ENCODE results near the gene MYO19.

MYO19 gene, protein sequence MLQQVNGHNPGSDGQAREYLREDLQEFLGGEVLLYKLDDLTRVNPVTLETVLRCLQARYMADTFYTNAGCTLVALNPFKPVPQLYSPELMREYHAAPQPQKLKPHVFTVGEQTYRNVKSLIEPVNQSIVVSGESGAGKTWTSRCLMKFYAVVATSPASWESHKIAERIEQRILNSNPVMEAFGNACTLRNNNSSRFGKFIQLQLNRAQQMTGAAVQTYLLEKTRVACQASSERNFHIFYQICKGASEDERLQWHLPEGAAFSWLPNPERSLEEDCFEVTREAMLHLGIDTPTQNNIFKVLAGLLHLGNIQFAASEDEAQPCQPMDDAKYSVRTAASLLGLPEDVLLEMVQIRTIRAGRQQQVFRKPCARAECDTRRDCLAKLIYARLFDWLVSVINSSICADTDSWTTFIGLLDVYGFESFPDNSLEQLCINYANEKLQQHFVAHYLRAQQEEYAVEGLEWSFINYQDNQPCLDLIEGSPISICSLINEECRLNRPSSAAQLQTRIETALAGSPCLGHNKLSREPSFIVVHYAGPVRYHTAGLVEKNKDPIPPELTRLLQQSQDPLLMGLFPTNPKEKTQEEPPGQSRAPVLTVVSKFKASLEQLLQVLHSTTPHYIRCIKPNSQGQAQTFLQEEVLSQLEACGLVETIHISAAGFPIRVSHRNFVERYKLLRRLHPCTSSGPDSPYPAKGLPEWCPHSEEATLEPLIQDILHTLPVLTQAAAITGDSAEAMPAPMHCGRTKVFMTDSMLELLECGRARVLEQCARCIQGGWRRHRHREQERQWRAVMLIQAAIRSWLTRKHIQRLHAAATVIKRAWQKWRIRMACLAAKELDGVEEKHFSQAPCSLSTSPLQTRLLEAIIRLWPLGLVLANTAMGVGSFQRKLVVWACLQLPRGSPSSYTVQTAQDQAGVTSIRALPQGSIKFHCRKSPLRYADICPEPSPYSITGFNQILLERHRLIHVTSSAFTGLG

DNA sequence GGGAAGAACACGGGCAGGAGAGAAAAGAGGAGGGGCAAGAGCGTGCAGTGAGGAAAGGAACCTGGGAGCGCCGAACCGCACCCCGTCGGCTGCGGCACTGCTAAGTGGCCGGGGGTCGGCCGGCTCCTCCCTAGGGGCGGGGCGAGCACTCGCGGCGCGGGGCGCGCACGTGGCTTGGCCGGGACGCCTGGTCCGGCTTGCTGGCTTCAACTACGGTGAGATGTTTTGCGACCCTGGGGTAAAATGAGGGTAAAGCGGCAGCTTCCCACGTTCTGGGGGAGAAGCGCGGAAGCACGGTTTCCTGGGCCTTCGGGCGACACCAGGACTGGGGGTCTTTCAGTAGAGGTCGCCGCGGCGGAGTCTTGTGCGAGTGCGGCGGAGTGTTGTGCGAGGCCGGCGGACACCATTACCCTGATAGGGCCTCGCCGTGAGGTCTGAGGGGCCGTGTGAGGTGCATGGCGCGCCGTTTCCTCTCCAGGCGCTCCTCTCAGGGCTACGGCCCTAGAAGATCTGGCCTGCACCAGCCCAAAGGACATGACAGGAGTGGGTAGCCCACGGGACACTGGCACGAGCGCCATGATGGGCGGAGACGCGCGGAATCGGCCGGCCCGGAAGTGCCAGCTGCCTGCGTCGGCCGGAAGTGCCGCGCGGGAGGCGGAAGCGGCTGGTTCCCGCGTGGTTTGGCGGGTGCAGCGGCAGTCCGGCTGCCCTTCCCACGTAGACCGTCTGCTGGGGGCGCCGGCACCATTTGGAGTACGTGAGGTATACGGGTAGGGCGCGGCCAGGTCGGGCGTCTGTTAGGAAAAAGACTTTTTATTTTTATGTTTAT, at the start of gene MYO19, which contains the start of gene PIGW:
MYO19 (minus strand) TSS at position 29 of the 829 bp plus-strand sequence. CDS start 2,330 bp downstream, outside the sequence.
PIGW (plus strand) TSS at position 148 of the 829 bp plus-strand sequence. CDS start 2,115 bp downstream, outside the sequence.
- peak in 1 of 2 experiments; percentile 32 for DNase-seq

DNA sequence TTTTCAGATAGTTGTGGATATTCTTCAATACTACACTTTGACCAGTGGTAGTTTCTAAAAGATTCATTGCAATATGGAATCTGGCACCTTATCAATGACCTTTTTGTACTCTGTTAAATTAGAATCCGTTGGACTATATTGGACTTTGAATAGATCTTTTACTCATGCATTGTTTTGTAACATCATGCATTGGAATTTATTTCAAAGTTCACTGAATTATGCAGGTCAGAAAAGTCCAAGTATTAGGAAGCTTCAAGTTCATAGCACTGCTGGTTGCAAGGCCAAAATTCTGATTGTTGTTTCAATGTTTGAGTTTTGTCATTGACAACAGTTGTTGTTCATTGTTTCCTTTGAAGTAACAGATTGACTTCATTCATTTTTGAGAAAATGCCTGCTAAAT, 49.1 kb upstream of the MYO19 start:
- DNase-seq: no peak

DNA sequence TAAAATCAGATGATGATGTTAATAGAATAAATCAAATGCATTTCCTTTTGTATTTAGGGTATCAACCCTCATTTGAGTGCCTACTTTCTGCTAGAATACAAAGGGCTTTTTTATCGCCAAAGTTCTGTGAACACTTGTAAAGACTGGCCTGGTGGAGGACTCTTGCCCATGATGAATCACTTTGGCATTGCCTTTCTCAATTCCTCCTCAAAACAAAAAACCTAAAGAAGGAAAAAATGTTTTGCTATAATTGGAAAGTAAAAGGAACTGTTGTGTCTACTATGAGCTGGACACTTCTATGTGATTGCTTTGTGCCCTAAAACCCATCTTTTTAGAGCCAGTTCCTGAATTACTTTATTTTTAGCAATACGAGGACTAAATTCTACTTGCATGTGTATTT, 44.0 kb upstream of the MYO19 start:
- no peak for DNase-seq

DNA sequence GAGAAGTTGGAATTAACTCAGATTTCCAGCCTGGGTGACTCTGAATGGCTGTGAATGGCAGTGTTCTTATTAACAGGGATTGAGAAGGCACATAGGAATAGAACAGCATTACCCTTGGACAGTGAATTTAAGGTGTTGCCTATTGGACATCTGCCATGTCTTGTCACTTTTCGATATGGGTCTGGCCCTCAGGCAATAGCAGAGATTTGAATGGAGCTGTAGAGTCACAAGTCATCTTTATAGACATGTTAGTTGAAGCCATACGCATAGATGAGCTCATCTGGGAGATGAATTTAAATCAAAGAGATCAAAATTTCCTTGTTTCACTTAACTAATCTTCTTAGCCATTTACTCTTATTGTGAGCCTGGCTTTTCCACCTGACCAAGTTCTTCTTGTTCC, 42.1 kb upstream of the MYO19 start:
- DNase-seq: no peak

DNA sequence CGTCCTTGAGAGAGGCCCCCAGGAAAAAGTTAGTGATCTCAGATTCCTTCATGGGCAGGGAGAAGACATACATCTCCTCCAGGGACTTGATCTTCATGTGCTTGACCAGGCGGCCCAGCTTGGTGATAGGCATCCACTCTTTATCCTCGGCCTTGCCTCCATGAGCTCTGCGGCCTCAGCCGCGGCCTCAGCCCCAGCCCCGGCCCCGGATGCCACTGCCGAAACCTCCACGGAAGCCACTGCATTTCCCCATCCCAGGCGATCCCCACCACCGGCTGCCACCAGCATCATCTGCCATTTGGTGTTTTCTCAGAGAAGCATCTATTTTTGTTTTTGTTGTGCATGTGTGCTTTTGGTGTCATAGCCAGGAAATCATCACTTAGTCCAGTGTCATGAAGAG, 40.4 kb upstream of the MYO19 start:
- no peak for DNase-seq

DNA sequence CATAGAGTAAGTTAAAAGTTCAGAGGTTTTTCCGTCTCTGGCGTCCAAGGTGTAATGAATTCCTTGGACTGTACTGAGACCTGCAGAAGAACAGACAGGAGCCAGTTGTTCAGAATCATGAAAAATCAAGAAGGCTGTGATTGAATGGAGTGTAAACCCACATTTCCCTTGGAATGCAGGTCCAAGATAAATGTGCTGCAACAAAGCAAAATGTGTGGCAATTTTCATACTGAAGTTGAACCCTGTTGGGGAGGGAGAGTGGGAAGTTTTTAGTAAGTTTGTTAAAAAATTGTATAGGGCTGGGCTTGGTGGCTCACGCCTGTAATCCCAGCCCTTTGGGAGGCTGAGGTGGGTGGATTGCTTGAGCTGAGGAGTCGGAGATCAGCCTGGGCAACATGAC, 31.4 kb upstream of the MYO19 start:
- DNase-seq: no peak

DNA sequence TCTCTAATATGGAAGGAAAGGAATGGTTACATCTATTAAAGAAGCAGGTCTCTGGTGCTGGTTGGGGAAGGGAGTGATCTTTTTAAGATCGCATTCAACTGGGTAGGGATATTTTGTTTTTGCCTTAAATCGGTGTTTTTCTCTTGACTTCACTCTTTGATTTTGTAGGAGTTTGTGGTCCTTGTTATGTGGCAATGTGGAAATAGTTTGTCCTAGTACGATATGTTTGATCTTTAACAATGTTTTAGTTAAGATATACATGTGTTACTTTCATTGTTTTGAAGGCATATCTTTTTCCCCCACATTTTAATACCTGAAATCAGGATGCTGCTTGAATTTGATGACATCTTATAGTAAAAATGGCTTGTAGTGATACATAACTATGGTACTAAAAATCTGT, 18.8 kb upstream of the MYO19 start:
- no peak for DNase-seq

DNA sequence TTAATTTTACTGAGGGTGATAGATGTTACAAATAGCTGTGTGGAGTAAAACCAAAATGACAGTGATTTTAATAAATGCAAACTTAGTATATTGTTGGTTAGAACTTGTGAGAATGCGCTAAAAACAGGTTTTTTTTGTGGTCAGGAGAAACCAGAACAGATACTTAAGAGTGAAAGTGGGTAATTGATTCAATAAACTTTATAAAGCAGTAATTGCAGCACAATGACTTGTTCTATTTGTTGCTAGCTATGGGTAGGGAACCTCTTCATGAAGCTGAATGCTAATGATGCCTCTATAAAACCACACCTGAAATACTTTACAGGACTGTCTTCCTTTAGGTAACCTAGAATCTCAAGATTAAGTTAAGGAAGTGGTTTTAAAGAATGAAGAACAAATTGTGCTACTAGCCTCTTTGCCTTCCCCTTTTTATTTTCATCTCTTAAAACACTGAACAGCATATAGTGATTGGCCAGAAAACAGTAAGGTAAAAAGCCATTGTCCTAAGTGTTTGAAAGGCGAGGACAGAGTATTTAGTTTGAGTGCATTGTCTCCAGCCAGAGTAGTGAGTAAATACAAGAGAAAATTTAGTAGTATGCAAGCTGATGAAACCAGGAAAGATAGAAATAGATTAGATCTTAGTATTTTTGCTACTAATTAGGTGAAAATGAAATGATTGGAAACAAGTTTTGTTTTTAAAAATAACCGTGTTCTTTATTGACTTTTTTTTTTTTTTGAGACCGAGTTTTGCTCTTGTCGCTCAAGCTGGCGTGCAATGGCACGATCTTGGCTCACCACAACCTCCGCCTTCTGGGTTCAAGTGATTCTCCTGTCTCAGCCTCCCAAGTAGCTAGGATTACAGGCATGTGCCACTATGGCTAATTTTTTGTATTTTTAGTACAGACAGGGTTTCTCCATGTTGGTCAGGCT, 16.1 kb upstream of the MYO19 start:
- DNase-seq: no peak

DNA sequence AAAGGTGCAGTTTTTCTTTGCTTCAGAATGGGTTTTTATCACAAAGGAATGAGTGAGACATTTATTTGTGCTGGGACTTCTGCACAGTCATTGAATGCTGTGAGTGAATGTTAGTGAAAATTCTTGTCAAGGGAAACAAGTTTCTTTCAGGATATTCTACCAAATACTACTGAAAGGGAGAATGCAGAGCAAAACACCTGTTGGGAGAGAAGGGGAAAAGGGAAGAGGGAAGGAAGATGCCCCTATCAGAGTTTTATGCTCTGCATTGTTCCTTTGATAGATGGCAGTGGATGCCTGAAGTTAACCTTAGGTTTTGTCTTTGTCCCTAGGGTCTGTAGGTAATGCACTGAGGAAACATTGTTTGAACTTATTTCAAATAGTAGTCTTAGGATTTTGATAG, 13.1 kb upstream of the MYO19 start:
- no peak for DNase-seq

DNA sequence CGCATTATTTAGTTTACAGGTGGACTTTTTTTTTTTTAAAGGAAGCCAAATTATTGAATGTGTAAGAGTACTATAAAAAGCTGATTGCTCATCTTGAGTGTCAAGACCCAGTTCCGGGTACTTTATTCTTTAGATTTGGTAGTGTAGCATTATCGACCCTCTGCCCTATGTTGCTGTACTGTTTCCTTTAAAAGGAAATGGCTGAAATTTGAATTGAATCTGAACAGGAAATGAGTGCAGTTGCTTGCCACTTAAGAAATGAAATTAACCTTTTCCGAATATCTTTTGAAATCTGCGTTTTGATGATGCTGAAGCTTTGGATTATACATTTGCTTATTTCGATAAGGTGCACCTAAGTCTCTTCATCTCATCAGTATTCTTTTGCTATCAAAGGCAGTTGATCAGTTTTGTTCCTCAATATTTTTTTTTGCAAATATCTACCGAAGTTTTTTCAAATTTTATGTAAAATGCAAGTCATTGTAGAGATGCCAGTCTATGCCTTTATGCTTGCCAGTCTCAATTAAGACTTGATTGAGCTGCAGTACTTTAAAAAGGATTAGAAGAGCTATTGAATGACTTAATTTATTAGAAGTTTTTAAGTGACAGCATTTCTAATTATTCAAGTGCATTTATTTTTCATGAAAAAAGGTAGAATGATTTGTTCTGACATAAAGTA, 11.9 kb upstream of the MYO19 start:
- DNase-seq: no peak

DNA sequence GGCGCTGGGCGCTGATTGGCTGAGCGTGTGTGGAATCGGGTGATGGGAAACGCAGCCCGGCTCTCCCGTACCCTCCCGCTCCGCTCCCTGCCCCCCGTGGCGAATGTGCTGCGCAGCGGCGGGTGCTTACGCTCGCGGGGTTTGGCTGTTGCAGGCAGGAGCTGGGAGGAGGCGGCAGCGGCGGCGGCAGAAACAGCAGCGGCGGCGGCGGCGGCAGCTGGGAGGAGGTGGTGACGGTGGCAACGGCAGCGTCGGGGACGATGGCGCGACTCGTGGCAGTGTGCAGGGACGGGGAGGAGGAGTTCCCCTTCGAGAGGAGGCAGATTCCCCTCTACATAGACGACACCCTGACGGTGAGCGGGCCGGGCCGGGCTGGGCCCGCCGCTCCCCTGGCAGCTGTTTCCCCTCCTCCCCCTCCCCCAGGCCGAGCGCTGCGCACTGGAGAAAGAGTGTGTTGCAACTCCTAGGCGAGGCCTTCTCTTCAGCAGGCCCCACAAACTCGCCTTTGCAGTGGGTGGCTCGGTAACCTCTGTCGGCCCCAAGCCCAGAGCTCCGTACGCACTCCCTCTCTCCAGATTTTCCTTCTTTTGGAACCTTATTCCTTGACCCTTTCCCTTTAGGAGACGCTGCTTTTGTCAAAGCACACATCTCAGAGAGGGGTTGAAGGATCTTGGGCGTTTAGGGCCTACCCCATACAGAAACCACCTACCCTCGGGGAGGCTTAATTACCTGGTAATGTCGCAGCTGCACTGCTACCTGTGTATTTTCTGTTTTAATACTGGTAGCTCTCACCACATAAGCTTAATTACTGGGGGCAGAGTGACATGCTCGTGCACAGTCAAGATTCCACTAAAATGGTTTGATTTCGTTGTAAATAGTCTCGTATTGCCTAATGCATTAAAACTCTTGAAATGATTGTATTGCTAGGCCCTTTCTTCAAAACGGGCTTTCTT, 11.1 kb upstream of the MYO19 start:
- DNase-seq: peak; percentile 56 to 91

DNA sequence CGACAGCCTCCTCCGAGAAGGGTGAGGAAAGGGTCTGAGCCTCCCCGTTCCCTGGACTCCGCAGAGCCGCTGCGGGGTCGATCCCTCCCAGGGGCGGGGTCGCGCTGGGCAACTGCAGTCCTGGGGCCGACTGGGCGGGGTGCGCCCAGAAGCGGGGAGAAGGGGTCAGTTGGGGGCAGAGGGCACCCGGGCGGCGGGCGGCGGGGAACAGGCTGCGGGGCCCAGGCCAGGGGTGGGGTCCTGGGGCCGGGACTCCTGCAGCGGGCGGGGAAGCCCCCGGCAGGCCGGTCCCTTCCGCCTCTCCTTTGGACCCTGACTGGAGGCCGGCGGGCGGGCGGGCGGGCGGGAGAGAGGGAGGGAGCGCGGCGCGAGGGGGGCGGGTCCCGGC, 10.4 kb upstream of the MYO19 start:
- no peak for DNase-seq

DNA sequence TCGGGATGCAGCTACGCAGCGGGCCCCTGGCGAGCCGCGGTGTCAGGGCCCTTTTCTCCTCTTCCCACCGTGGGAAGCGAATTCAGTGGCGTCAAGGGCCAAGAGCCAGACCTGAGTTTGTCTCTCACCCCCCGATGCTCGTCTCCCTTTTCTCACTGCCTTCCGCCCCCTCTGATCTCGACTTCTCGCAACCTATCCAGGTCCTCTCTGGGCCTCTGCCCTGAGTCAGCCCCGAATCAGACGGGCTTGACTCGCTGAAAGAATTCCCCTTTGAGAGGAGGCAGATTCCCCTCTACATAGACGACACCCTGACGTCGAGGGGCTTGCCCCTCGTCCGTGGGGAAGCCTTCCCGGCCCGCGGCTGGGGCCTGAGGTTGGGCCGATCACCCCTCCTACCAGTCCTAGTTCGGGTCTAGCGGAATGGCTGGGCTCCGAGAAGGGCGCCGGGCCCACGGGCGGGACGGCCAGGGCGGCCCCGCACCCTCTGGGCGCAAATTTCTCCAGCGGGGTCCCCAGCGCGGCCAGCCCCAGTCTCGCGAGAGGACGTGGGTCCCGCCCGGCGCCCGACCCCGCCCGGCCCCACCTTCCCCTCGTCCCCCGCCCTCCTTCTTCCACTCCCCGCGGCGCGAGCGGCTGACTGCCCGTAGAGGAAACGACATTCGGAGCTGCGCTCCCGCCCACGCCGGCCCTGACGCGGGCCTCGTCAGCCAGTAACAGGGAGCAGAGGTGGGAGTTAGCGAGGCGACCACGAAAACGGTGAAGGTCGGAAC, 9.8 kb upstream of the MYO19 start, which contains the start of gene GGNBP2:
GGNBP2 (plus strand) TSS at position 613 of the 770 bp plus-strand sequence. CDS start 806 bp downstream, outside the sequence.
- DNase-seq: peak; percentile 68 to 73

DNA sequence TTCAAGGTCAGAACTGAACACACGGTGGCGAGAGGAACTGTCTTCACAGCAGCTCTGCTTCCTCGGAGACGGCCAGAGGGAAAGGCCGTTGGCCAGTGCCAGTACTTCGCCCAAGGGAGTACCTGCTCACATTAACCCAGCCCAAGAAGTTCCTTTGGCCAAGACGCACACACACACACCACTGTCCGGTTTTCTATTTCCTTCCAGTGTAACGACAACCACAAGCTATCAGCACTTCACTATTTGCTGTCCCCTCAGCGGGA, 9.3 kb upstream of the MYO19 start:
- DNase-seq: no peak

DNA sequence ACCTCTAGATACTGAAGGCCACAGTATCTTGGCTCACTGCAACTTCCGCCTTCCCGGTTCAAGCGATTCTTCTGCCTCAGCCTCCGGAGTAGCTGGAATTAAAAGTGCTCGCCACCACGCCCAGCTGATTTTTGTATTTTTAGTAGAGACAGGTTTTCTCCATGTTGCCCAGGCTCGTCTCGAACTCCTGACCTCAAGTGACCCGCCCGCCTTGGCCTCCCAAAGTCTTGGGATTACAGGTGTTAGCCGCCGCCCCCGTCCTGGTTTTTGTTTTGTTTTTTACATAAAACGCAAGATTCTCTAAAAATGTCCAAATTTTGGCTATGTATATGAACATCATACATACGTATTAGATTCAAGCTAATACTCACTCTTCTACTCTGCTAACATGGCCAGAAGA, 8.1 kb upstream of the MYO19 start:
- DNase-seq: no peak

DNA sequence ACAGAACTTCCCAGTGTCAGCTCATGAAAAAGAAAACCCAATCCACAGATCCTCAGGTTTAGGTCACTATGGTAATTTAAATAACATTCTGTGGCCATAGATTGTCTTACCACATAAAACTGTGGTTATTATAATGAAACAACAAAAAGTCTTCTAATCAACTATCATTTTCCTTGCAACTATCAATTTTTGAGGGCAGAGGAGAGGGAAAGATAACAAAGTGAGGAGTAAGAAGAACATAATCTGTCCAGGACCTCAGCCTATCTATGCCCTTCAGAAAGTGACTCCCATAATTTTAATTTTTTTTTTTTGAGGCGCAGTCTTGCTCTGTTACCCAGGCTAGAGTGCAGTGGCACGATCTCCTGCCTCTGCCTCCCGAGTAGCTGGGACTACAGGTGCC, 6.0 kb upstream of the MYO19 start:
- DNase-seq: no peak

DNA sequence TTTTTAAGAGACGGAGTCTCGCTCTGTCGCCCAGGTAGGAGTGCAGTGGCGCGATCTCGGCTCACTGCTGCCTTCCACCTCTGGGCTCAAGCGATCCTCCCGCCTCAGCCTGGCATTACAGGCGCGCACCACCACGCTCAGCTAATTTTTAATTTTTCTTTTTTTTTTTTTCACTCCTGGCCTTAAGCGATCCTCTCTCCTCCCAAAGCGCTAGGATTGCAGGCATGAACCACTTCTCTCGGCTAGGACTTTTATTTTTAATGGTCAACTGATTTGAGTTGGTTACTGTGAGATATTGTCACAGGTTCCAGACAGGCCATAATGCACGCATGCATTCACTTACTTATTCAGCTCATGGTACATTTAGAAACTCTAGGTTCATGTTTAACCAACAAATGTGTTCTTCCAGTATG, 1.0 kb upstream of the MYO19 start:
- no peak for DNase-seq

DNA sequence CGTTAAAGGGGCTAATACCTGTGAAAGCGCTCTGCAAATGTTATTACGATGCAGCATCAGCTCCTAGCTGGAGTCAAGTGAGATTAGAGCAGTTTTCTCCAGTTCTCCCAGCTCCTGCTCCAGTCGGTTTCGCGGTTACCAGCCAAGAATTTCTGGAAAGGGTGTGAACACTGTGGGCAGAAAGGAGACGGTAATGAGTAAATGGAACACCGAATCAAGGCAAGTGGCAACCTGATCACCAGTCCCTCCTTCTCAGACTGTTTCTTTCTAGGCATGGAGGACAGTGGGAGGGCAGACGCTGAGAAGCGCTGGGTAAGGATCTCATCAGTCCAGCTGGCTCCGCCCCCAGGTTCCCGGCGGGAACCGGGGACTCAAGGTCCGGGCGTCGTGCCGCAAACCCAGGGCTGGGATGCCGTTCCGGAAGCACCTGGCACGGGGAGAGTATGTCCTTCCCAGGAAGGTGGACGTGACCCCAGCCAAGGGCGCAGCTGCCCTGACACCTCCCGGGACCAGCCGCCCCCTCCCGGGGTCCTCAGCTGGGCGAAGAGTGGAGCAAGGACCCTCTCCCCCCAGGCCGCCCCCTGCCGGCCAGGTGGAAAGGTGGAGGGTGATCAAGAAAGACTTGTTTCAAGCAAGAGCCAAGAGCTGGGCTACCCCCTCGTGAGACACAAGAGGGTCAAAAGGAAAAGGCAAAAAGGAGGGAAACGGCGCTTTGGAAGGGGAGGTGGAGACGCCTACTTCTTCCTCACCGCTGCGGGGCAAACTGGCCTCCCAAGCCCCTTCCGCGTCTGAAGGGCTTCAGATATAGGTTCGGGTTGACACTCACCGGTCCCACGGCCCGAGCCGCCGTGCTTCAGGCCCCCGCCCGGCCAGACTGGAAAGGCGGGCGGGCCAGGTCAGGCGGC, 481 bp downstream of the MYO19 start:
- DNase-seq: peak in 1 of 2 experiments; percentile 20

All from cerebellar nuclear complex (tissue), 1 donor.